SKM-1 treated with dmso at 0.1 percent for 144 hours (cell line): ENCODE measurements around the gene OBSCN.
"Not testable (repeated sequence)": the region's sequence is repeated elsewhere in the genome, so short reads cannot be mapped to it uniquely, and the experiment has no call there.

Experiments
- DNase-seq: peaks from one replicate; lab custom pipeline; 2025; ENCODE audit not compliant: unreplicated experiment; lab: John Stamatoyannopoulos, UW

The OBSCN gene

DNA sequence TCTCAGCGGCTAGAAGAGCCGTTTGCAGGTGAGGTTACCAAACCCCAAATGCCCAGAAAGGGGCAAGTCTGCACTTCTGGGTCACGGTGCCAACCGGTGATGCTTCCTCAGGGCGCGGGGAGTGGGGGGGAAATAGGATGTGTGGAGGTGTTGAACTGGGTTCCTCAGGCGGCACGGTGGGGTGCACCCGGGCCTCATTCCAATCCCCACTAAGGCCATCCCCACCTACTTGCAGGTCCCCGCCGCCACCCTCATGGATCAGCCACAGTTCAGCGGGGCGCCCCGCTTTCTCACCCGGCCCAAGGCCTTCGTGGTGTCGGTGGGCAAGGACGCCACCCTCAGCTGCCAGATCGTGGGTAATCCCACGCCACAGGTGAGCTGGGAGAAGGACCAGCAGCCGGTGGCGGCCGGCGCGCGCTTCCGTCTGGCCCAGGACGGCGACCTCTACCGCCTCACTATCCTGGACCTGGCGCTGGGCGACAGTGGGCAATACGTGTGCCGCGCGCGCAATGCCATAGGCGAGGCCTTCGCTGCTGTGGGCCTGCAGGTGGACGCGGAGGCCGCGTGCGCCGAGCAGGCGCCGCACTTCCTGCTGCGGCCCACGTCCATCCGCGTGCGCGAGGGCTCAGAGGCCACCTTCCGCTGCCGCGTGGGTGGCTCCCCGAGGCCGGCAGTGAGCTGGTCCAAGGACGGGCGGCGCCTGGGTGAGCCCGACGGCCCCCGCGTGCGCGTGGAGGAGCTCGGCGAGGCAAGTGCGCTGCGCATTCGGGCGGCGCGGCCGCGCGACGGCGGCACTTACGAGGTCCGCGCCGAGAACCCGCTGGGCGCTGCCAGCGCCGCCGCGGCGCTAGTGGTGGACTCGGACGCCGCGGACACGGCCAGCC is 3.9 kb downstream of the OBSCN start:
- DNase-seq: no peak

DNA sequence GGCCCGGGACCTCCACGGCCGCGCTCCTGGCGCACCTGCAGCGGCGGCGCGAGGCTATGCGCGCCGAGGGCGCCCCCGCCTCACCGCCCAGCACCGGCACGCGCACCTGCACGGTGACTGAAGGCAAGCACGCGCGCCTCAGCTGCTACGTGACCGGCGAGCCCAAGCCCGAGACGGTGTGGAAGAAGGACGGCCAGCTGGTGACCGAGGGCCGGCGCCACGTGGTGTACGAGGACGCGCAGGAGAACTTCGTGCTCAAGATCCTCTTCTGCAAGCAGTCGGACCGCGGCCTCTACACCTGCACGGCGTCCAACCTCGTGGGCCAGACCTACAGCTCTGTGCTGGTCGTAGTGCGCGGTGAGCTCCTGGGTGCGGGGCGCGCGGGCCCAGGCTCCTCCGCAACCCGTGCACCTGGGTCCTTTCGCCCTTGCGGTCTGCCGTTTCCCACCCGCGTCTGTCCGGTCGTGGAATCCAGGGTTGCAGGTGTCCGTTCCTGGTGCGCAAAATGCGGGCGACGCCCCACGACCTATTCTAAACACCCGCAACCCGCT is 4.6 kb downstream of the OBSCN start:
- DNase-seq: no peak

DNA sequence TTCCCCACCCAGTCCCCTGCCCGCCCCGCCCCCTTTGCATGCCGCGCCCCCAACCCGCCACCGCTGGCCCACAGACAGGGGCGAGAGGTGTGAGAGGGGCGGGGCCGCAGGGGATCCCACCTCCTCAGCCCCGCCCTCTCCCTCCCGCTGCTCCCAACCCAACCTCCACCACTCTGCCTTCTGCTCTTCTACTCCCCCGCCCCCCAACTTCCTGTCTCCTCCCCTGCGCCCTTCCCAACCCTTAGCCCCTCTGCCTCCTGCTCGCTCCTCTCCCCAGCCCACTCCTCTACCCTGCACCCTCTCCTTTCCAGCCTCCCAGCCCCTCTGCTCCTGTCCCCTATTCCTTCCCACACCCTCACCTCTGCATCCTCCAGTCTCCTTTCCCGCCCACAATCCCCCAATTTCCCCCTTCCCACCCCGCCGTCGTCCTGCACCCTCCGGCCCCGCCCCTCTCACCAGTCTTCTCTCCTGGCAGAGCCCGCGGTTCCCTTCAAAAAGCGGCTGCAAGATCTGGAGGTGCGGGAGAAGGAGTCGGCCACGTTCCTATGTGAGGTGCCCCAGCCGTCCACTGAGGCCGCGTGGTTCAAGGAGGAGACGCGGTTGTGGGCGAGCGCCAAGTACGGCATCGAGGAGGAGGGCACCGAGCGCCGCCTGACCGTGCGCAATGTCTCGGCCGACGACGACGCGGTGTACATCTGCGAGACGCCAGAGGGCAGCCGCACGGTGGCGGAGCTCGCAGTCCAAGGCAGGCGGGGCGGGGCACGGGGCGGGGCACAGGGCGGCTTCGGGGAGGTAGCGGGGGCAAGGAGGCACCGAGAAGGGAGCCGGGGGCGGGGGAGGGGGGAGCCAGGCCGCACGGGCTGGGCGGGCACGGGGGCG is 5.4 kb downstream of the OBSCN start:
- peak; percentile 88 for DNase-seq

DNA sequence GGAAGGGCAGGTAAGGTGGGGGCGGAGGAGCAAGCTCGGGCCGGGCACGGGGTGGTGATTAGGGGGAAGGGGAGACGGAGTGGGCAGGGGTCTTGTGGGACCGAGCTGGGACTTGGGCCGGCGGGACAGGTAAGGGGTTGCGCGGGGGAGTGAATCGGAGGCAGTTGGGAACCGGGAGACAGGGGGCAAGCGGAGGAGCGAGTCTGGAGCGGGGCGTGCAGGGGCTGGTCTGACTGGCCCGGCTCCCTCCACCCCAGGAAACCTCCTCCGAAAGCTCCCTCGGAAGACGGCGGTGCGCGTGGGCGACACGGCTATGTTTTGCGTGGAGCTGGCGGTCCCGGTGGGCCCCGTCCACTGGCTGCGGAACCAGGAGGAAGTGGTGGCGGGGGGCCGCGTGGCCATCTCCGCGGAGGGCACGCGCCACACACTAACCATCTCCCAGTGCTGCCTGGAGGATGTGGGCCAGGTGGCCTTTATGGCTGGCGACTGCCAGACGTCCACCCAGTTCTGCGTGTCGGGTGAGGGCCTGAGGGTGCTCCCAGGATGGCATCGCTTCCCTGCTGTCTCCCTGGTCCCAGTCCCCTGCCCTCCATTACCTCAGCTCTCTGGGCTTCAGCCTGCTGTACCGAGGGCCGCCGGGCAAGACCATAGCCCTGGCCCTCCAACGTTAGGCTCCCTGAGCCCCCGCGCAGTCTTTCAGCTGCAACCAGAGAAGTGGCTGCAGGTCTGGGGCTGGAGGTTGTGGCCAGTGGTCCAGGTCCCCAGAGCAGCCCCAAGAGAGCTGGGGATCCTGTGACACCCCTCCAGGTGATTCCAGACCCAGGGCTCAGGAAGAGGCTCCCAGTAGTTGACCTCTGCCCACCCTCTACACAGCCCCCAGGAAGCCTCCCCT is 6.3 kb downstream of the OBSCN start:
- no peak for DNase-seq

DNA sequence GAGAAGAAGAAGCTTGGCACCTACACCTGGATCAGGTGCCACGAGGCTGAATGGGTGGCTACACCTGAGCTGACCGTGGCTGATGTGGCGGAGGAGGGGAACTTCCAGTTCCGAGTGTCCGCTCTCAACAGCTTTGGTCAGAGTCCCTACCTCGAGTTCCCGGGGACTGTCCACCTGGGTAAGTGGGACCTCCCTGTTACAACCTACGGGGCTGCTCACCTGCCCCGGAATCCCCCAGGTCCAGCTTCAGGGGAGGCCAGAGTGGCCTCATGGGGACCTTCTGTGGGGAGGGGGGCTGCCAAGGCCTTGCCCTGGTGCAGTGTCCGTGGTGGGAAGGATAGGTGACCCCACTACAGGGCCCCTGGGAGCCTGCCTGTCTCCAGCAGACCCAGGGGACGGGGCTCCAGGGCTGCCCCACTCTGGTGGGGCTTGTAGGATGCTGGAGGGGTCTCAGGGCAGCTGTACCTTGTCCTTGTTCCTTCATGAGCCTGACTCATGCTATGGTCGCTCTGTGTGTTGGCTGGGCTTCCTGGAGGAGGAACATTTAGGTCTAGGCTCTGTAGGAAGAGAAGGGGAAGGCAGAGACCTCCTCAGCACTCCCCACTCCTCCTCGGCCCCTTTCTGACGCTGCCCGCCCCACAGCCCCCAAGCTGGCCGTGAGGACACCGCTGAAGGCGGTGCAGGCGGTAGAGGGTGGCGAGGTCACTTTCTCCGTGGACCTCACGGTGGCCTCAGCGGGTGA is 7.2 kb downstream of the OBSCN start:
- no peak for DNase-seq

DNA sequence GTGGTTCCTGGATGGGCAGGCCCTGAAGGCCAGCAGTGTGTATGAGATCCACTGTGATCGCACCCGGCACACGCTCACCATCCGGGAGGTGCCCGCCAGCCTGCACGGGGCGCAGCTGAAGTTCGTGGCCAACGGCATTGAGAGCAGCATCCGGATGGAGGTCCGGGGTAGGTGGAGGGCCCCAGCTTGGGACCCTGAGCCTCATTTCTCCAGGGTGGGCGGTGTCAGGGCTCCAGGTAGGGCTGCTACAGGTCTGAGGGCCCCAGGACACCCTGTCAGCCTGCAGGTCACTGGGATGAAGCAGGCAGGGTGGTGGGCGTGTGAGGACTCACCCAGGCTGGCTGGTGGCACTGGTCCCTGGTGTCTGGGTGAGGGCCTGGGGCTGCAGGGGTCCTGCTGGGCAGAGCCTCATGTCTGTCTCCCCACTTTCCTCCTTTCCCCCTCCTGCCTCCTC is 7.8 kb downstream of the OBSCN start:
- no peak for DNase-seq

DNA sequence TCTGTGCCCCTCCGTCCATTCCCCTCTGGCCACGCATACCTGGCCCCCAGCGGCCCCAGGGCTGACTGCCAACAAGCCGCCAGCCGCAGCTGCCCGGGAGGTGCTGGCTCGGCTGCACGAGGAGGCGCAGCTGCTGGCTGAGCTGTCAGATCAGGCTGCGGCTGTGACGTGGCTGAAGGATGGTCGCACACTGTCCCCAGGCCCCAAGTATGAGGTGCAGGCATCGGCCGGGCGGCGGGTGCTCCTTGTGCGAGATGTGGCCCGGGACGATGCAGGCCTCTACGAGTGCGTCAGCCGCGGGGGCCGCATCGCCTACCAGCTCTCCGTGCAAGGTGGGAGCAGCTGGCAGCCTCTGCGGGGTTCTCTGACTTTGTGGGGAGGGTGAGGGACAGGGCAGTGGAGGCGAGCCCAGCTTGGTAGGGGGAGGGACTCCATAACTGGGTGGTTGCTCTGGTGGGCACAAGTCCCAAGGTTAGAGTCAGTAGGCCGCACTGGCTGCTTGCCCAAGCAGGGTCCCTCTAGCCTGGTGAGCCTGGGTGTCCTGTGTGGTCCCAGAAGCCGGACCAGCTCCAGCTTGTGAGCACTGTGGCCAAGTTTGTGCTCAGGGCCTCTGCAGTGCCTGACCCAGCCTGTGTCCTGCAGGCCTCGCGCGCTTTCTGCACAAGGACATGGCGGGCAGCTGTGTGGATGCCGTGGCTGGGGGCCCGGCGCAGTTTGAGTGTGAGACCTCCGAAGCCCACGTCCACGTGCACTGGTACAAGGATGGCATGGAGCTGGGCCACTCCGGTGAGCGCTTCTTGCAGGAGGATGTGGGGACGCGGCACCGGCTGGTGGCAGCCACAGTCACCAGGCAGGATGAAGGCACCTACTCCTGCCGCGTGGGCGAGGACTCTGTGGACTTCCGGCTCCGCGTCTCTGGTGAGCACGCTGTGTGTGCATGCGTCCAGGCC is 8.8 kb downstream of the OBSCN start:
- no peak for DNase-seq

DNA sequence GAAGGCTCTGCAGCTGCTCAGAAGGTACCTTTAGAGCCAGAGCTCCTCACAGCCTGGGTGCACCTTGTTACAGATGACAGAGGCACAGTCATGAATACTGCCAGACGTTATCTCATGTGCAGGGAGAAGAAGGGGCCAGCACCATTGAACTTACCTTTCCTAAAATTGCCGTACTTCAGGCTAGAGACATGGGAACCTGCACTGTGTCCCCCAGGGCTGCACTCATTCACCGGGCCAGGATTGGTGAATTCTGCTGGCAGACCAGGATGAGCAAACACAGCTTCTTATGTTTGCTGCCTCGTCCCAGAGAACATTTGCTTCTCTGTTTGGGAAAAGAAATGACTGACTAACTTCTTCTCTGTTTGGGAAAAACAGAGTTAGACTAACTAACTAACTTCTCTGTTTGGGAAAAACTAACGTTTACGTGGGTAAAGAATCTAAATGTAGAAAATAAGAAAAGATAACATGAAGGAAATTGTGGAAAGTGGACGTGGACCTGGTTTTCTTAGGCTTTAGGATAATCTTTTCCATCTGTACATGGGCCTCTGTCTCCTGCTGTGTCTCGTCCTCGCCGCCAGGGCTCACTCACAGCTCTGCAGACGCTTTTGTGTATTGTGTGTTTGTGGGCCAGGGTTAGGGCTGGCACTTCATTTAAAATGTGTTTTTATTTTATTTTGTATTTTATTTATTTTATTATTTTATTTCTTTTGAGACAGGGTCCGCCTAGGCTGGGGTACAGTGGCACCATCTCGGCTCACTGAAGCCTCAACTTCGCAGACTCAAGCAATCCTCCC is 9.9 kb downstream of the OBSCN start:
- no peak for DNase-seq

DNA sequence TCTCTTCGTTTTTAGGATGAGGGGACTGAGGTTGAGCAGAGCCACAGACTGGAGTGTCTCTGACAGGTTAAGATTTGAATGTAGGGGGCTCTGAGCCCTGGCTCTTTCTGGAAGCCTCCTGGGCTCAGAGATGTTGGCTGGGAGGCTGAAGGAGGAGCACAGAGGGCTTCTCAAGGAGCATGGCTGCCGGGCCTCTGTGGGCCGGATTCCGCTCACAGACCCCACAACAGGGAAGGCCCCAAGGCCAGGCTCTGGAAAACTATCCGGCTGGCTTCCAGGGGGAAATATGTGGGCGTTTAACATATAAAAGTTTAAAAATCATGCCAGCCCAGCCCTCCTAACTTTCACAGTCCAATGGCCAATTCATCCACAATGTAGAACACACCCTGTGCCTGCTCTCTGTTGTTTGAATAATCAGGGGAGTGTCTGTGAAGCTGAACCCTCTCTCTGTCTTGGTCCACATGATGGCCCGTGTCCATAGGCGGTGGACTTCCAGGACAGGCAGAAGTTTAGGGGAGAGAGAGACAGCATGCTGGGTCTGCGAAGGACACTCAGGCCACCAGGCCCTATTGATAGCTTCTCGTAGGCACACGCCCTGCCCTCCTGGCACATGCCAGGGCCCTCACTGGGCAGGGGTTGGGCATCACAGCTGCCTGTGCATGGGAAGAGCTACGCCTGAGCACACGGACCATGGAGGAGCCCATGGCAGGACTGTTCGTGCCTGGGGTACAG is 10.8 kb downstream of the OBSCN start:
- no peak for DNase-seq

DNA sequence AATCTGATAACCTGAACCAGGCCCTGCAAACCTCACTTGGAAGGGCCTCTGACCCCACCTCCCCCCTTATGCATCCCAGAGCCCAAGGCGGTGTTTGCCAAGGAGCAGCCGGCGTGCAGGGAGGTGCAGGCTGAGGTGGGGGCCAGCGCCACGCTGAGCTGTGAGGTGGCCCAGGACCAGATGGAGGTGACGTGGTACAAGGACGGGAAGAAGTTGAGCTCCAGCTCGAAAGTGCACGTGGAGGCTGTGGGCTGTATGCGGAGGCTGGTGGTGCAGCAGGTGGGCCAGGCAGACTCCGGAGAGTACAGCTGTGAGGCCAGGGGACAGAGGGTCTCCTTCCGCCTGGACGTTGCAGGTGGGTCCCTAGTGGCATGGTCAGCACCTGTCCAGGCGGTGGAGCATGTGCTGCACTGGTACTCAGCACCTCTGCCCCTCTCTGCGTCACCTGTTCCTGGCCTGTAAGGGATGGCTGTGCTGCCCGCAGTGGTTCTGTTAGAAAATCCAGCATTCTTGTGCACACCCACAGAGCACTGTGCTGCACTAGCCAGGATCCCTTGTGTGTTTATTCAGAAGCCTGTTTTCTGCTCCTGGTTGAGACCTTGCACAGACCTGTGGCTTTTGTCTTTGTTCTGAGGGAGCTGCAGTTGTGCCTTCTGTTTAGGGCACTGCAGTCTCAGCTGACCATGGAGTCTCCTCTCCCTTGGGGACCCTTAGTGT is 11.6 kb downstream of the OBSCN start:
- DNase-seq: no peak

DNA sequence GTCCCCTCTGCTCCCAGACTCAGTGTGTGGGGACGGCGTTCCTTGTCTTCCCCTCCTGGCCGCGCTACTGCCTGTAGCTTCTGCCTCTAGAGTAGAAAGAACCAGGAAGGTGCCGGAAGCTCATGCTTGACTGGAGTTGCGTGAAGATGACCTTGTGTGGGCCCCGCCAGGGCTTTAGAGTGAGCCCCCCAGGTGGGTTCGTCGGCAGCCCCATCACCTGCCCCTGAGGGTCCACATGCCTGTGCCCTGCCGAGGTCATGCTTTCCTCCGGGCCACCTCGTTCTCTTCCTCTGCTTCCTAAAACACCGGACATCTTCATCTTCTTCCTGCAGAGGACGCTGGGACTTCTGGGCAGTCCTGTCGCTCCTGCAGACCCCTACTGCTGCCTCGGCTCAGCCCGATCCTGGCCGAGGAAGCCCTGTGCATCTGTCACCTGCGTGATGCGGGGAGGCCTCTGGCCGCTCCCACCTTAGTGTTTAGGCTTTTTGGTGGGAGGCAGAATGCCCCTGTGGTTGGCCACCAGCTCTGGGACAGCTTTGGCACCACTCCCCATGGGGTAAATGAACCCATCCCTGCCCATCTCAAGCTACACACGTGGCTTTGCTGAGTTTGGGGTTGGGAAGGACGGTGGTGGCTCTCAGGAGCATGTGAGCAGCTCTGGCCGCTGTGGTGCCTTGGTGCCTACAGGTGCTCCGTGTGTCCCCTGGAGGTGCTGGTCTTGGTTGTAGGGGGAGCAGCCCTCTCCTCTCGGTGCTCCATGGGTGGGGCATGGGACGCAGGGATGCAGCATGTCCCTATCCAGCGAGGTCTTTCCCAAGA is 12.3 kb downstream of the OBSCN start:
- DNase-seq: no peak

DNA sequence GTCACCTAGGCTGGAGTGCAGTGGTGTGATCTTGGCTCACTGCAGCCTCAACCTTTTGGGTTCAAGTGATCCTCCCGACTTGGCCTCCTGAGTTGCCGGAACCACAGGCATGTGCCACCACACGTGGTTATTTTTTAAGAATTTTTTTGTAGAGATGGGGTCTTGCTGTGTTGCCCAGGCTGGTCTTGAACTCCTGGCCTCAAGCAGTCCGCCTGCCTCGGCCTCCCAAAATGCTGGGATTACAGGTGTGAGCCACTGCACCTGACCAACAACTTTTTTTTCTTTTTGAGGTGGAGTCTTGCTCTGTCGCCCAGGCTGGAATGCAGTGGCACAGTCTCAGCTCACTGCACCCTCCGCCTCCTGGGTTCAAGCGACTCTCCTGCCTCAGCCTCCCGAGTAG is 13.3 kb downstream of the OBSCN start:
- DNase-seq: not testable (repeated sequence)

DNA sequence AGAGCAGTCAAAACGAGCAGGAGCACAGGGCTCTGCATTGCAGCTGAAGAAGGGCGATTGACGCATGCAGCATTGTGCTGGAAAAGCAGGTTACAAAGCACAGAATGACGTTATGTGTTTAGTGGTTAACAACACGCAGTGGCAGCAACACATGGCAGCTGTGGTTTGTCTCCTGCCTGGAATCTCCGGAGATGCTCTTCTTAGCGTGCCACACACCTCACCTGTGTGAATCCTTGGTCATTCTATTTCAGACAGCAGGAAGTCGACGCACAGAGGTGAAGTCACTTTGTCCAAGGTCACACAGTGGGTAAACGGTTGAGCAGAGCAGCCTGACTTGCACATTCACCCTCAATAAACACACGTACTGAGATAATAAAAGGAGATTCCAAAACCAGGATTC is 14.7 kb downstream of the OBSCN start:
- DNase-seq: no peak

DNA sequence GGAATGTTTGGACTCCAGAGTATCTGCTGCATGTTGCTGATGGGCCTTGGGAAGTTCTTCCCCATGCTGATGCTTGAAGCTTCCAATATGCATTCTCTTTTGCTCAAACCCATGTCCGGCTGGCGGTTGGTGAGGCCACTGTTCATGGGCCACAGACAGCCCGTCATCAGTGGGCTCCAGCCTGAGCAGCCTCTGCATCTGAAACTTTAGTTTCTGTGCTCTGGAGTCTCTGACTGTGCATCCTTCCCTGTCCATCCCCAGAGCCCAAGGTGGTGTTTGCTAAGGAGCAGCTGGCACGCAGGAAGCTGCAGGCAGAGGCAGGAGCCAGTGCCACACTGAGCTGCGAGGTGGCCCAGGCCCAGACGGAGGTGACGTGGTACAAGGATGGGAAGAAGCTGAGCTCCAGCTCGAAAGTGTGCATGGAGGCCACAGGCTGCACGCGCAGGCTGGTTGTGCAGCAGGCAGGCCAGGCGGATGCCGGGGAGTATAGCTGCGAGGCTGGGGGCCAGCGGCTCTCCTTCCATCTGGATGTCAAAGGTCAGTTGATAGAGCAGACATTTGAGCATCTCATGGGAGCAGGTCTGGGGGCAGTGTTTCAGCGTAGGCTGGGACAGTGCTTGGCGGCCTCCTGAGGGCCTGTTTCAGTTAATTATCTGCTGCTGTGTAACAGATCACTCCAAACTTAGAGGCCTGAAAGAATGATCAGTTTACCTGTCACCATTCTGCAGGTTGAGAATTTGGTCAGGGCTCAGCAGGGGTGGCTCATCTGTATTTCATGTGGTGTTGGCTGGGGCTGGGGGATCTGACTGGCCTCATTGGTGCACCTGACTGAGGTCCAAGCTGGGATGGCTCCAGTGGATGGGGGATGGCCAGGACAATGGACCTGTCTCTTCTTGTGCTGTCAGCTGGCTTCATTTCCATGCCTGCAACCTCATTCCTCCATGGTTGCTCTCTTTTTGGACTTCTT is 16.6 kb downstream of the OBSCN start:
- no peak for DNase-seq
